PC-9 (cell line): ENCODE measurements around the gene PAF1.

Source experiments
- EZH2 ChIP-seq: fragments of 200-600 bp; sonication (generic); IDR thresholded peaks from 2 replicates; pipeline ENCODE4 v1.8.0; 2017; ENCODE audit warnings: antibody characterized with exemption, low read depth
- TF ChIP-seq, protein P1 (sequence below): fragments of 200-600 bp; sonication (generic); conservative IDR thresholded peaks from 2 replicates; pipeline ENCODE4 v1.6.1; 2017; ENCODE audit warnings: mixed run types, antibody characterized with exemption, mild to moderate bottlenecking, moderate library complexity

DNA sequence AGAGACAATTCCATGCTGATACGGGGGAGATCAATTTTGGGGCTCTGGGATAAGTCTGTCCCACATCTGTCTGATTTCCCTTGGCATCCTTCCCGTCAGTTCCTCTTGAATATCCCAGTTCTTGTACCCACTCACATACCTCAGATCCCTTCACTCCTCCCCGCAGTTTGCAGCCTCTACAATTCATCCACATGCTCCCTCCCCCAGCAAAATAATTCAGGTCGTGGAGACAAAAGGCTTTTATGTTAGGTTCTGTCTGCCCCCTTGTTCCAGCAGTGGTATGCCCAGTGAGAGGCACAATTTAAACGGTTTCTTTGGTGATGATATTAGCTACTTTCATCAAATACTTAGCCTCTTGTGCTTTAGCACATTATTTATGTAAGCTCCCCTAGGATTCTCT lies 35.3 kb upstream of the PAF1 start:
- TF ChIP-seq, protein P1, sequence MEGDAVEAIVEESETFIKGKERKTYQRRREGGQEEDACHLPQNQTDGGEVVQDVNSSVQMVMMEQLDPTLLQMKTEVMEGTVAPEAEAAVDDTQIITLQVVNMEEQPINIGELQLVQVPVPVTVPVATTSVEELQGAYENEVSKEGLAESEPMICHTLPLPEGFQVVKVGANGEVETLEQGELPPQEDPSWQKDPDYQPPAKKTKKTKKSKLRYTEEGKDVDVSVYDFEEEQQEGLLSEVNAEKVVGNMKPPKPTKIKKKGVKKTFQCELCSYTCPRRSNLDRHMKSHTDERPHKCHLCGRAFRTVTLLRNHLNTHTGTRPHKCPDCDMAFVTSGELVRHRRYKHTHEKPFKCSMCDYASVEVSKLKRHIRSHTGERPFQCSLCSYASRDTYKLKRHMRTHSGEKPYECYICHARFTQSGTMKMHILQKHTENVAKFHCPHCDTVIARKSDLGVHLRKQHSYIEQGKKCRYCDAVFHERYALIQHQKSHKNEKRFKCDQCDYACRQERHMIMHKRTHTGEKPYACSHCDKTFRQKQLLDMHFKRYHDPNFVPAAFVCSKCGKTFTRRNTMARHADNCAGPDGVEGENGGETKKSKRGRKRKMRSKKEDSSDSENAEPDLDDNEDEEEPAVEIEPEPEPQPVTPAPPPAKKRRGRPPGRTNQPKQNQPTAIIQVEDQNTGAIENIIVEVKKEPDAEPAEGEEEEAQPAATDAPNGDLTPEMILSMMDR: no peak
- no peak for TF ChIP-seq EZH2
